SK-N-SH (cell line): Measurements from ENCODE around the gene OPTC. TPM values are rescaled to one million over a fixed set of nuclear protein-coding genes. Genes with fewer than 3 reads are reported as not detected.
A peak's percentile ranks its signal among the peaks of the same experiment; 100 is the strongest.

Experiments
- CTCF ChIA-PET: fragments of 300-600, 350-600 bp; formaldehyde crosslinking; extraction: SDS; loops from one replicate; lab custom pipeline; 2021; lab: Yijun Ruan, JAX
- POLR2A ChIA-PET: fragments of 350-600 bp; sonication (Branson Sonifier 250); formaldehyde crosslinking; extraction: SDS; loops from one replicate; lab custom pipeline; 2020; ENCODE audit warnings: antibody characterized with exemption, inconsistent platforms; lab: Yijun Ruan, JAX
- DNase-seq: peaks from one replicate; pipeline ENCODE4 v3.0.0; 2012
- H2AFZ ChIP-seq: fragments of 200-600 bp; sonication (generic); 2 replicates; pipeline ENCODE4 v1.8.1; 2016; ENCODE audit warnings: antibody characterized with exemption, mild to moderate bottlenecking, low read depth
- H3F3A ChIP-seq: fragments of 200-600 bp; sonication (generic); replicated peaks from 2 replicates; pipeline ENCODE3; 2016; ENCODE audit warnings: antibody characterized with exemption, mild to moderate bottlenecking; ENCODE audit not compliant: insufficient read depth
- H3K27ac ChIP-seq, 2 experiments: fragments of 200-500 bp in 1 of 2; fragments of 200-600 bp in 1 of 2; sonication (Bioruptor generic) in 1 of 2; sonication (generic), shearing (Covaris generic) in 1 of 2; 2 replicates each; pipeline versions ENCODE4 v1.5.1 to v1.6.1; 2014 to 2016; ENCODE audit warnings: low read depth in 2 of 2, inconsistent platforms in 1 of 2, low read length in 1 of 2, mild to moderate bottlenecking in 1 of 2, mixed read lengths in 1 of 2
- H3K27me3 ChIP-seq: fragments of 200-600 bp; sonication (generic), shearing (Covaris generic); 2 replicates; pipeline ENCODE4 v1.6.1; 2016; ENCODE audit warnings: mixed run types; ENCODE audit not compliant: insufficient read depth
- H3K36me3 ChIP-seq, 2 experiments: fragments of 200-500 bp in 1 of 2; fragments of 200-600 bp in 1 of 2; sonication (Bioruptor generic) in 1 of 2; sonication (generic) in 1 of 2; replicated peaks in 1 of 2; 2 replicates each; pipeline versions ENCODE3 to v1.5.1; 2014 to 2016; ENCODE audit warnings: low read length in 1 of 2, mild to moderate bottlenecking in 1 of 2; ENCODE audit not compliant: insufficient read depth in 2 of 2, control insufficient read depth in 1 of 2
- H3K4me1 ChIP-seq, 2 experiments: fragments of 200-500 bp in 1 of 2; fragments of 200-600 bp in 1 of 2; sonication (Bioruptor generic) in 1 of 2; sonication (generic), shearing (Covaris generic) in 1 of 2; 2 replicates each; pipeline versions ENCODE4 v1.5.1 to v1.6.1; 2014 to 2016; ENCODE audit warnings: low read depth in 1 of 2, low read length in 1 of 2, mixed run types in 1 of 2; ENCODE audit not compliant: insufficient read depth in 2 of 2, control insufficient read depth in 1 of 2
- H3K4me2 ChIP-seq: fragments of 200-600 bp; sonication (generic), shearing (Covaris generic); 2 replicates; pipeline ENCODE4 v1.6.1; 2017; ENCODE audit warnings: mixed run types
- H3K4me3 ChIP-seq, 2 experiments: fragments of 200-500 bp in 1 of 2; fragments of 200-600 bp in 1 of 2; sonication (Bioruptor generic) in 1 of 2; sonication (generic), shearing (Covaris generic) in 1 of 2; 2 replicates each; pipeline versions ENCODE4 v1.5.1 to v1.8.1; 2014 to 2016; ENCODE audit warnings: low read depth in 2 of 2, inconsistent platforms in 1 of 2, low read length in 1 of 2, mild to moderate bottlenecking in 1 of 2, mixed read lengths in 1 of 2, moderate library complexity in 1 of 2
- H3K79me2 ChIP-seq: fragments of 200-600 bp; sonication (generic); 2 replicates; pipeline ENCODE4 v1.8.1; 2017; ENCODE audit warnings: mild to moderate bottlenecking; ENCODE audit not compliant: insufficient read depth
- H3K9ac ChIP-seq: fragments of 200-600 bp; sonication (generic); 2 replicates; pipeline ENCODE4 v1.6.1; 2017; ENCODE audit warnings: mixed run types
- H3K9me2 ChIP-seq: fragments of 200-600 bp; sonication (generic); 2 replicates; pipeline ENCODE4 v1.6.1; 2017; ENCODE audit warnings: mixed run types
- H3K9me3 ChIP-seq: fragments of 200-600 bp; sonication (generic); 2 replicates; pipeline ENCODE4 v1.6.1; 2017; ENCODE audit warnings: mixed run types, mild to moderate bottlenecking, moderate library complexity
- H4K20me1 ChIP-seq: fragments of 200-600 bp; sonication (generic); 2 replicates; pipeline ENCODE4 v1.6.1; 2017; ENCODE audit warnings: mild to moderate bottlenecking, mixed run types; ENCODE audit not compliant: insufficient read depth
- CHD2 ChIP-seq: fragments of 150-350 bp; IDR thresholded peaks from 2 replicates; pipeline ENCODE4 v1.6.1; 2018; ENCODE audit warnings: low read length; ENCODE audit not compliant: partially characterized antibody
- EP300 ChIP-seq, 2 experiments: IDR thresholded peaks; 2 replicates each; pipeline versions ENCODE4 v1.4.0 to v1.6.1; 2012; ENCODE audit warnings: borderline replicate concordance in 1 of 2, low read depth in 1 of 2, low read length in 1 of 2
- FOSL2 ChIP-seq: IDR thresholded peaks from 2 replicates; pipeline ENCODE4 v1.4.0; 2012; ENCODE audit warnings: low read depth, mild to moderate bottlenecking, moderate library complexity, borderline replicate concordance
- FOXJ3 ChIP-seq: sonication (generic); formaldehyde crosslinking; IDR thresholded peaks from 2 replicates; pipeline ENCODE4 v1.5.1; 2020; ENCODE audit warnings: mild to moderate bottlenecking, missing genetic modification reagents
- JUND ChIP-seq: IDR thresholded peaks from 2 replicates; pipeline ENCODE4 v1.4.0; 2012
- MAX ChIP-seq: IDR thresholded peaks from 2 replicates; pipeline ENCODE4 v1.4.0; 2012; ENCODE audit warnings: low read depth
- MXI1 ChIP-seq: IDR thresholded peaks from 2 replicates; pipeline ENCODE4 v1.6.1; 2012; ENCODE audit warnings: mild to moderate bottlenecking, low read depth, low read length, improper control_type of control experiment
- NFIC ChIP-seq: IDR thresholded peaks from 2 replicates; pipeline ENCODE4 v1.4.0; 2012; ENCODE audit warnings: borderline replicate concordance
- NRF1 ChIP-seq: IDR thresholded peaks from 2 replicates; pipeline ENCODE4 v1.6.1; 2012; ENCODE audit warnings: low read depth, mild to moderate bottlenecking, low read length
- POLR2AphosphoS5 ChIP-seq: IDR thresholded peaks from 2 replicates; pipeline ENCODE4 v1.6.1; 2012; ENCODE audit warnings: low read depth, low read length
- RAD21 ChIP-seq: IDR thresholded peaks from 2 replicates; pipeline ENCODE4 v1.6.1; 2012; ENCODE audit warnings: mild to moderate bottlenecking, low read length
- RXRA ChIP-seq: IDR thresholded peaks from 2 replicates; pipeline ENCODE4 v1.4.0; 2012; ENCODE audit warnings: low read depth, mild to moderate bottlenecking, borderline replicate concordance
- TAF1 ChIP-seq: IDR thresholded peaks from 2 replicates; pipeline ENCODE4 v1.6.1; 2012; ENCODE audit warnings: low read depth, mild to moderate bottlenecking, low read length, moderate library complexity, borderline replicate concordance
- TCF12 ChIP-seq: IDR thresholded peaks from 2 replicates; pipeline ENCODE4 v1.4.0; 2012
- ZBTB33 ChIP-seq: IDR thresholded peaks from 2 replicates; pipeline ENCODE4 v1.4.0; 2012; ENCODE audit warnings: low read depth, borderline replicate concordance
- WGBS: methylation state at CpG from one replicate; pipeline ENCODE4 v1.1.6; 2017; ENCODE audit warnings: low lambda C conversion rate; 5-methylcytosine and 5-hydroxymethylcytosine counted together
- polyA plus RNA-seq, 3 experiments: library from polyadenylated mRNA; depleted of rRNA; stranded (reverse); fragments of >200 nt; gene quantifications; 2 replicates each; pipeline ENCODE4 v1.2.3, GENCODE V29; 2012

OPTC gene
- polyA plus RNA-seq, 1 of the 3 experiments (the other 2 are of a cell fraction) = not detected

- TF ChIP-seq EP300 (IDR thresholded peaks at IDR 0.05; ENCODE audit: borderline replicate concordance in 1 of 2, low read depth in 1 of 2, low read length in 1 of 2) (no peak; a peak in 1 of 4 replicates), TCF12 (peak; percentile 60), TAF1 (no peak), NRF1 (no peak), CHD2 (no peak), RAD21 (no peak), NFIC (peak; percentile 7; the same call in 1 of the 2 replicates), RXRA (0 out of 2 replicates have a peak, but pooled peaks have one; percentile 23)
- TF ChIP-seq, all 33 proteins: peak for 5
Measured at GRCh38 chr1:203536575-203536974, 42.6 kb downstream of the OPTC start (continued).

- peak overlapping the region; percentile 50 for H3K4me2 ChIP-seq
Measured at GRCh38 chr1:203536980-203537455, 43.1 kb downstream of the OPTC start.

More at GRCh38 chr1:203536980-203537455, 43.1 kb downstream of the OPTC start:
- ChIA-PET POLR2A (no interaction called here), CTCF (interaction anchor here (0.8 to 1.2 kb wide), 3 partner anchors 9 to 165 kb away, joined by 3 to 4 read pairs (median 3); no protein-coding TSS in a partner anchor)
- no peak for TF ChIP-seq FOXJ3
- no peak for TF ChIP-seq MXI1
- TF ChIP-seq ZBTB33 = 0 out of 2 replicates have a peak, but pooled peaks have one; percentile 28
- TF ChIP-seq EP300 (IDR thresholded peaks at IDR 0.05; ENCODE audit: borderline replicate concordance in 1 of 2, low read depth in 1 of 2, low read length in 1 of 2) = 0 out of 4 replicates have a peak, but pooled peaks of 1 of the 2 experiments have one; percentile 40
- TF ChIP-seq MAX = no peak
- TF ChIP-seq FOSL2 = peak; percentile 28; the same call in 1 of the 2 replicates
- peak; percentile 68 for TF ChIP-seq NFIC
- no peak for TF ChIP-seq RXRA
- no peak for TF ChIP-seq JUND
- TF ChIP-seq POLR2AphosphoS5 = no peak; the same call in 1 of the 2 replicates
- Histone ChIP-seq H3K9me2 (no peaks in the 10 kb centered on the region), H3K36me3 (no peaks in the 10 kb centered on the region), H2AFZ (no peak overlapping the region), H3K4me1 (peaks cover 4 to 38% of the 10 kb centered on the region in 2 experiments), H3K4me3 (no peak overlapping the region), H3K9ac (peak overlapping the region; percentile 2; the same call in 1 of the 2 replicates), H4K20me1 (no peaks in the 10 kb centered on the region), H3K27ac (peak overlapping the region; percentile 60 to 95; a peak in 3 of 4 replicates), H3K9me3 (no peaks in the 10 kb centered on the region), H3K79me2 (no peaks in the 10 kb centered on the region), H3F3A (peaks cover 42% of the 10 kb centered on the region), H3K27me3 (no peaks in the 10 kb centered on the region)
- 64% methylated on average over 3 of the region's 3 CpGs for WGBS
- DNase-seq = no peak
